ENCODE measurements around the gene RBM19.

- peak; percentile 14 for TF ChIP-seq CTCF (IDR thresholded peaks at IDR 0.05; ENCODE audit: low read depth, low read length, poor library complexity, severe bottlenecking)
- TF ChIP-seq EZH2phosphoT487 (IDR thresholded peaks at IDR 0.05; ENCODE audit: borderline replicate concordance, low read length) = no peak
These were observed 128.4 kb downstream of the RBM19 start for GRCh38 chr12:113837528-113838296.
